ENCODE measurements around the gene SAMD14.

SAMD14 gene

DNA sequence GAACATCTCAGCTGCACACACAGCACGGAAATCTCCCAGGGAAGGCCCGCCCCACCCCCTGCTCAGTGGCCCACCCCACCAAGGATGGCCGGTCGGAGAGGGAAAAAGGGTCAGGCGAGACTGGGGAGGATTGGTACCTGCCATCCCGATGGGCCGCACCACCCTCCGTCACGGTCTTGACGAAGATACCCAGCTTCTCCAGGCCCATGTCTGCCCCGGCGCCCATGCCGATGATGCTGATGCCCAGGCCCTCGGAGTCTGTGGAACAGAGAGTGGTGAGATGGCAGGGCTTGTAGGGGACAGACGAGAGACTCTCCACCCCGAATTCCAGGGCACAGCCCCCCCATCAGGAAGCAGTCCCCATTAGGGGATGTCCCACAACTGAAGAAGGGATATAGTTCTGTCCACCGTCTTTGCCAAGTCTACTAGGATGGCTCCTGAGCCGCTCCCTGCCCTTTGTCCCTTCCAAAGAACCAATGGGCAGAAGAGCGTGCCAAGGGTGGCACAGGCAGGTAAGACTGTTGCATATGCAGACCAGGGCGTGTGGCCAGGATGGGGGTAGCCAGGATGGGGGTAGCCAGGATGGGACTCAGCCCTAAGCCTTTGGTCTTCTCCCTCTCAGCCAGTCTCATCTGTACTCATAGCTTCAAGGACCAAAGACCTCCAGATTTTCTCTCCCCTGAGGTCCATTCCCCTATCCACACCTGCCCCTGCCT, 13.7 kb upstream of the SAMD14 start (continued):
- TF ChIP-seq, protein P1, sequence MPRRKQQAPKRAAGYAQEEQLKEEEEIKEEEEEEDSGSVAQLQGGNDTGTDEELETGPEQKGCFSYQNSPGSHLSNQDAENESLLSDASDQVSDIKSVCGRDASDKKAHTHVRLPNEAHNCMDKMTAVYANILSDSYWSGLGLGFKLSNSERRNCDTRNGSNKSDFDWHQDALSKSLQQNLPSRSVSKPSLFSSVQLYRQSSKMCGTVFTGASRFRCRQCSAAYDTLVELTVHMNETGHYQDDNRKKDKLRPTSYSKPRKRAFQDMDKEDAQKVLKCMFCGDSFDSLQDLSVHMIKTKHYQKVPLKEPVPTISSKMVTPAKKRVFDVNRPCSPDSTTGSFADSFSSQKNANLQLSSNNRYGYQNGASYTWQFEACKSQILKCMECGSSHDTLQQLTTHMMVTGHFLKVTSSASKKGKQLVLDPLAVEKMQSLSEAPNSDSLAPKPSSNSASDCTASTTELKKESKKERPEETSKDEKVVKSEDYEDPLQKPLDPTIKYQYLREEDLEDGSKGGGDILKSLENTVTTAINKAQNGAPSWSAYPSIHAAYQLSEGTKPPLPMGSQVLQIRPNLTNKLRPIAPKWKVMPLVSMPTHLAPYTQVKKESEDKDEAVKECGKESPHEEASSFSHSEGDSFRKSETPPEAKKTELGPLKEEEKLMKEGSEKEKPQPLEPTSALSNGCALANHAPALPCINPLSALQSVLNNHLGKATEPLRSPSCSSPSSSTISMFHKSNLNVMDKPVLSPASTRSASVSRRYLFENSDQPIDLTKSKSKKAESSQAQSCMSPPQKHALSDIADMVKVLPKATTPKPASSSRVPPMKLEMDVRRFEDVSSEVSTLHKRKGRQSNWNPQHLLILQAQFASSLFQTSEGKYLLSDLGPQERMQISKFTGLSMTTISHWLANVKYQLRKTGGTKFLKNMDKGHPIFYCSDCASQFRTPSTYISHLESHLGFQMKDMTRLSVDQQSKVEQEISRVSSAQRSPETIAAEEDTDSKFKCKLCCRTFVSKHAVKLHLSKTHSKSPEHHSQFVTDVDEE (CRISPR knock-in tag; IDR thresholded peaks at IDR 0.05): no peak

DNA sequence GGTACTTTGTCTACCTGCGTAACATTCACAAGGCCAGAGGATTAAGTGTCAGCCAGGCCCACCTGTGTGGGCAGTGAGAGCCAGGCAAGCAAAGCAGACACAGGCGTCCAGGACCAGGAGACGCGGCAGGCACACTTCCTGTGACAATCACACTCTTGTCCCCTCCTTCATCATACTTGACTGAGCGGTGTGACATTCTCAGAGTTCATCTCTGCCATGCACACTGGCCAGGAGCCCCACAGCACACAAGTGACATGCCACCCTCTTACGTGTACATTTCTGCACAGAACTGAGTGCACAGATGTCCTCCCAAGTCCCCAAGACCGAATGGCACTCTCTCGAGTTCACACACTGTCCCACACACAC, 11.8 kb upstream of the SAMD14 start:
- no peak for ATAC-seq
- TF ChIP-seq TOX (CRISPR knock-in tag; IDR thresholded peaks at IDR 0.05; ENCODE audit: borderline replicate concordance): no peak
- no peak for TF ChIP-seq RARB (CRISPR knock-in tag; IDR thresholded peaks at IDR 0.05)
- no peak for TF ChIP-seq ZNF70 (CRISPR knock-in tag; IDR thresholded peaks at IDR 0.05)
- TF ChIP-seq ZFP3 (CRISPR knock-in tag; IDR thresholded peaks at IDR 0.05): no peak
- TF ChIP-seq, protein P1 (CRISPR knock-in tag; IDR thresholded peaks at IDR 0.05): no peak
- TF ChIP-seq, protein P2, sequence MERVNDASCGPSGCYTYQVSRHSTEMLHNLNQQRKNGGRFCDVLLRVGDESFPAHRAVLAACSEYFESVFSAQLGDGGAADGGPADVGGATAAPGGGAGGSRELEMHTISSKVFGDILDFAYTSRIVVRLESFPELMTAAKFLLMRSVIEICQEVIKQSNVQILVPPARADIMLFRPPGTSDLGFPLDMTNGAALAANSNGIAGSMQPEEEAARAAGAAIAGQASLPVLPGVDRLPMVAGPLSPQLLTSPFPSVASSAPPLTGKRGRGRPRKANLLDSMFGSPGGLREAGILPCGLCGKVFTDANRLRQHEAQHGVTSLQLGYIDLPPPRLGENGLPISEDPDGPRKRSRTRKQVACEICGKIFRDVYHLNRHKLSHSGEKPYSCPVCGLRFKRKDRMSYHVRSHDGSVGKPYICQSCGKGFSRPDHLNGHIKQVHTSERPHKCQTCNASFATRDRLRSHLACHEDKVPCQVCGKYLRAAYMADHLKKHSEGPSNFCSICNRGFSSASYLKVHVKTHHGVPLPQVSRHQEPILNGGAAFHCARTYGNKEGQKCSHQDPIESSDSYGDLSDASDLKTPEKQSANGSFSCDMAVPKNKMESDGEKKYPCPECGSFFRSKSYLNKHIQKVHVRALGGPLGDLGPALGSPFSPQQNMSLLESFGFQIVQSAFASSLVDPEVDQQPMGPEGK (CRISPR knock-in tag; IDR thresholded peaks at IDR 0.05; ENCODE audit: borderline replicate concordance): no peak
- no peak for TF ChIP-seq ESRRG (CRISPR knock-in tag; IDR thresholded peaks at IDR 0.05)
- TF ChIP-seq GLIS3 (CRISPR knock-in tag; IDR thresholded peaks at IDR 0.05): no peak
- no peak for TF ChIP-seq ISL1 (CRISPR knock-in tag; IDR thresholded peaks at IDR 0.05)
- TF ChIP-seq BACH2 (CRISPR knock-in tag; IDR thresholded peaks at IDR 0.05; ENCODE audit: borderline replicate concordance): no peak
- TF ChIP-seq, protein P3, sequence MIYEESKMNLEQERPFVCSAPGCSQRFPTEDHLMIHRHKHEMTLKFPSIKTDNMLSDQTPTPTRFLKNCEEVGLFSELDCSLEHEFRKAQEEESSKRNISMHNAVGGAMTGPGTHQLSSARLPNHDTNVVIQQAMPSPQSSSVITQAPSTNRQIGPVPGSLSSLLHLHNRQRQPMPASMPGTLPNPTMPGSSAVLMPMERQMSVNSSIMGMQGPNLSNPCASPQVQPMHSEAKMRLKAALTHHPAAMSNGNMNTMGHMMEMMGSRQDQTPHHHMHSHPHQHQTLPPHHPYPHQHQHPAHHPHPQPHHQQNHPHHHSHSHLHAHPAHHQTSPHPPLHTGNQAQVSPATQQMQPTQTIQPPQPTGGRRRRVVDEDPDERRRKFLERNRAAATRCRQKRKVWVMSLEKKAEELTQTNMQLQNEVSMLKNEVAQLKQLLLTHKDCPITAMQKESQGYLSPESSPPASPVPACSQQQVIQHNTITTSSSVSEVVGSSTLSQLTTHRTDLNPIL (CRISPR knock-in tag; IDR thresholded peaks at IDR 0.05; ENCODE audit: low read depth): no peak
- no peak for TF ChIP-seq POU6F1 (CRISPR knock-in tag; IDR thresholded peaks at IDR 0.05; ENCODE audit: borderline replicate concordance, low read depth)
- no peak for TF ChIP-seq OSR1 (CRISPR knock-in tag; IDR thresholded peaks at IDR 0.05)
- TF ChIP-seq, protein P4, sequence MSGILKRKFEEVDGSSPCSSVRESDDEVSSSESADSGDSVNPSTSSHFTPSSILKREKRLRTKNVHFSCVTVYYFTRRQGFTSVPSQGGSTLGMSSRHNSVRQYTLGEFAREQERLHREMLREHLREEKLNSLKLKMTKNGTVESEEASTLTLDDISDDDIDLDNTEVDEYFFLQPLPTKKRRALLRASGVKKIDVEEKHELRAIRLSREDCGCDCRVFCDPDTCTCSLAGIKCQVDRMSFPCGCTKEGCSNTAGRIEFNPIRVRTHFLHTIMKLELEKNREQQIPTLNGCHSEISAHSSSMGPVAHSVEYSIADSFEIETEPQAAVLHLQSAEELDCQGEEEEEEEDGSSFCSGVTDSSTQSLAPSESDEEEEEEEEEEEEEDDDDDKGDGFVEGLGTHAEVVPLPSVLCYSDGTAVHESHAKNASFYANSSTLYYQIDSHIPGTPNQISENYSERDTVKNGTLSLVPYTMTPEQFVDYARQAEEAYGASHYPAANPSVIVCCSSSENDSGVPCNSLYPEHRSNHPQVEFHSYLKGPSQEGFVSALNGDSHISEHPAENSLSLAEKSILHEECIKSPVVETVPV (CRISPR knock-in tag; IDR thresholded peaks at IDR 0.05): no peak
- TF ChIP-seq ZNF565 (CRISPR knock-in tag; conservative IDR thresholded peaks at IDR 0.05; ENCODE audit: low read depth): no peak
- TF ChIP-seq ZNF8 (CRISPR knock-in tag; IDR thresholded peaks at IDR 0.05): no peak
- TF ChIP-seq ARNTL (CRISPR knock-in tag; IDR thresholded peaks at IDR 0.05; ENCODE audit: borderline replicate concordance, low read depth): no peak
- no peak for TF ChIP-seq TCF4 (CRISPR knock-in tag; IDR thresholded peaks at IDR 0.05; ENCODE audit: borderline replicate concordance)
- TF ChIP-seq PPARA (CRISPR knock-in tag; IDR thresholded peaks at IDR 0.05; ENCODE audit: borderline replicate concordance): no peak
- no peak for TF ChIP-seq CSDC2 (CRISPR knock-in tag; IDR thresholded peaks at IDR 0.05)
